NT2/D1 (cell line): ENCODE data around the gene INO80.

ENCODE experiments used
- DNase-seq: peaks from one replicate; pipeline ENCODE4 v3.0.0-alpha.2; 2011; ENCODE audit warnings: low read depth, low spot score
- H3K27me3 ChIP-seq: 2 replicates; pipeline ENCODE4 v1.6.0; 2011; ENCODE audit warnings: mild to moderate bottlenecking; ENCODE audit not compliant: insufficient read length, insufficient read depth
- H3K36me3 ChIP-seq: 2 replicates; pipeline ENCODE4 v1.6.1; 2011; ENCODE audit warnings: mild to moderate bottlenecking, low read length, mixed read lengths; ENCODE audit not compliant: insufficient read depth, insufficient read length
- H3K4me1 ChIP-seq: 2 replicates; pipeline ENCODE4 v1.5.1; 2011; ENCODE audit not compliant: insufficient read depth, insufficient read length
- H3K4me3 ChIP-seq: 2 replicates; pipeline ENCODE4 v1.5.1; 2011; ENCODE audit warnings: low read depth; ENCODE audit not compliant: insufficient read length
- H3K9ac ChIP-seq: 2 replicates; pipeline ENCODE4 v1.6.0; 2011; ENCODE audit warnings: low read depth; ENCODE audit not compliant: insufficient read length
- H3K9me3 ChIP-seq: 2 replicates; pipeline ENCODE4 v1.5.1; 2011; ENCODE audit warnings: mild to moderate bottlenecking, low read length; ENCODE audit not compliant: insufficient read depth
- SUZ12 ChIP-seq: IDR thresholded peaks from 2 replicates; pipeline ENCODE4 v1.6.1; 2011; ENCODE audit not compliant: insufficient read length, insufficient read depth; ENCODE audit errors: extremely low read depth
- YY1 ChIP-seq: IDR thresholded peaks from 2 replicates; pipeline ENCODE4 v1.6.1; 2011; ENCODE audit not compliant: insufficient read length, insufficient read depth
- ZNF274 ChIP-seq: IDR thresholded peaks from 2 replicates; pipeline ENCODE4 v1.6.1; 2011; ENCODE audit warnings: mild to moderate bottlenecking, low read depth, low read length

The INO80 gene

GRCh38 chr15:40952301-40952900 is 163.7 kb downstream of the INO80 start:
- peaks cover 5% of the 10 kb centered on the region for H3K4me1 ChIP-seq
- H3K9ac ChIP-seq: peak overlapping the region; percentile 80
- DNase-seq: no peak

GRCh38 chr15:40951764-40952163 is 164.3 kb downstream of the INO80 start:
- Histone ChIP-seq H3K4me3 (no peak overlapping the region), H3K27me3 (peaks cover 39% of the 10 kb centered on the region), H3K9ac (no peak overlapping the region), H3K4me1 (peaks cover 5% of the 10 kb centered on the region), H3K9me3 (no peaks in the 10 kb centered on the region), H3K36me3 (peaks cover 17% of the 10 kb centered on the region)
- no peak for TF ChIP-seq YY1
- no peak for TF ChIP-seq SUZ12
- no peak for TF ChIP-seq ZNF274
- no peak for DNase-seq

More at GRCh38 chr15:40952301-40952900, 163.7 kb downstream of the INO80 start:
- Histone ChIP-seq H3K36me3 (peaks cover 20% of the 10 kb centered on the region), H3K9me3 (no peaks in the 10 kb centered on the region), H3K4me3 (peak overlapping the region; percentile 56), H3K27me3 (peaks cover 39% of the 10 kb centered on the region)
- no peak for TF ChIP-seq ZNF274
- TF ChIP-seq SUZ12: no peak
- TF ChIP-seq YY1: no peak

- no peak for DNase-seq
- peaks cover 5% of the 10 kb centered on the region for H3K4me1 ChIP-seq
- H3K9me3 ChIP-seq: no peaks in the 10 kb centered on the region
- H3K9ac ChIP-seq: no peak overlapping the region
- H3K4me3 ChIP-seq: no peak overlapping the region
- peaks cover 53% of the 10 kb centered on the region for H3K27me3 ChIP-seq
- no peaks in the 10 kb centered on the region for H3K36me3 ChIP-seq
- TF ChIP-seq ZNF274 (no peak), YY1 (no peak), SUZ12 (no peak)
These were observed 166.3 kb downstream of the INO80 start for GRCh38 chr15:40949756-40950207.

GRCh38 chr15:40948706-40949473 is 167.2 kb downstream of the INO80 start:
- peaks cover under 1% of the 10 kb centered on the region for H3K4me1 ChIP-seq
- no peak overlapping the region for H3K4me3 ChIP-seq
- H3K36me3 ChIP-seq: no peaks in the 10 kb centered on the region
- DNase-seq: no peak
- no peak overlapping the region for H3K9ac ChIP-seq
- H3K27me3 ChIP-seq: peaks cover 57% of the 10 kb centered on the region
- H3K9me3 ChIP-seq: no peaks in the 10 kb centered on the region
- TF ChIP-seq ZNF274 (no peak), YY1 (no peak), SUZ12 (no peak)

- Histone ChIP-seq H3K36me3 (no peaks in the 10 kb centered on the region), H3K4me1 (peaks cover 2% of the 10 kb centered on the region), H3K9ac (no peak overlapping the region), H3K9me3 (no peaks in the 10 kb centered on the region), H3K27me3 (peaks cover 78% of the 10 kb centered on the region), H3K4me3 (no peak overlapping the region)
- no peak for DNase-seq
- no peak for TF ChIP-seq SUZ12
- TF ChIP-seq ZNF274: no peak
- TF ChIP-seq YY1: no peak
These were observed 171.4 kb downstream of the INO80 start for GRCh38 chr15:40944510-40945296.

GRCh38 chr15:40943764-40944365 is 172.2 kb downstream of the INO80 start:
- Histone ChIP-seq H3K36me3 (no peaks in the 10 kb centered on the region), H3K4me3 (no peak overlapping the region), H3K27me3 (peaks cover 80% of the 10 kb centered on the region), H3K9ac (no peak overlapping the region), H3K9me3 (no peaks in the 10 kb centered on the region), H3K4me1 (peaks cover 2% of the 10 kb centered on the region)
- TF ChIP-seq YY1: no peak
- no peak for TF ChIP-seq SUZ12
- TF ChIP-seq ZNF274: no peak
- no peak for DNase-seq

- Histone ChIP-seq H3K9ac (no peak overlapping the region), H3K4me3 (no peak overlapping the region), H3K27me3 (peaks cover 74% of the 10 kb centered on the region), H3K4me1 (peaks cover 2% of the 10 kb centered on the region), H3K36me3 (no peaks in the 10 kb centered on the region), H3K9me3 (no peaks in the 10 kb centered on the region)
- no peak for DNase-seq
- TF ChIP-seq ZNF274 (no peak), YY1 (no peak), SUZ12 (no peak)
These were observed 173.2 kb downstream of the INO80 start for GRCh38 chr15:40942878-40943277.
